HepG2 (cell line): ENCODE results near the gene TMEM225B. TPM values are rescaled to one million over a fixed set of nuclear protein-coding genes. Genes with fewer than 3 reads are reported as not detected.

ENCODE experiments used
- FOXA3 ChIP-seq: IDR thresholded peaks from 2 replicates; pipeline ENCODE4 v1.6.1; 2016; ENCODE audit warnings: missing genetic modification reagents, missing compliant biosample characterization
- KLF16 ChIP-seq, 2 experiments: sonication (generic) in 1 of 2; formaldehyde crosslinking in 1 of 2; IDR thresholded peaks; 2 replicates each; pipeline versions ENCODE4 v1.6.1 to v1.8.0; 2016 to 2023; ENCODE audit warnings: missing genetic modification reagents in 2 of 2, missing compliant biosample characterization in 1 of 2
- NFIC ChIP-seq: IDR thresholded peaks from 2 replicates; pipeline ENCODE4 v1.6.1; 2012; ENCODE audit warnings: mild to moderate bottlenecking, low read length, inconsistent platforms
- SKI ChIP-seq: fragments of 450-650 bp; IDR thresholded peaks from one replicate; pipeline ENCODE4 v1.6.1; 2018; ENCODE audit warnings: mild to moderate bottlenecking; ENCODE audit not compliant: partially characterized antibody
- TCF12 ChIP-seq, 2 experiments: fragments of 450-650 bp in 1 of 2; sonication (generic) in 1 of 2; formaldehyde crosslinking in 1 of 2; IDR thresholded peaks; 2 replicates each; pipeline versions ENCODE4 v1.6.1 to v1.8.0; 2017 to 2022; ENCODE audit warnings: antibody characterized with exemption in 1 of 2, mild to moderate bottlenecking in 1 of 2, missing genetic modification reagents in 1 of 2, moderate library complexity in 1 of 2
- TMF1 ChIP-seq: sonication (generic); formaldehyde crosslinking; IDR thresholded peaks from 2 replicates; pipeline ENCODE4 v1.8.1; 2022; ENCODE audit warnings: low read depth, missing genetic modification reagents
- YEATS2 ChIP-seq: sonication (generic); formaldehyde crosslinking; IDR thresholded peaks from 2 replicates; pipeline ENCODE4 v1.4.0; 2020; ENCODE audit warnings: missing genetic modification reagents, borderline replicate concordance
- ZBTB7B ChIP-seq: sonication (generic); formaldehyde crosslinking; IDR thresholded peaks from 2 replicates; pipeline ENCODE4 v1.4.0; 2020; ENCODE audit warnings: missing genetic modification reagents
- ZFP36 ChIP-seq: fragments of 150-350 bp; IDR thresholded peaks from 2 replicates; pipeline ENCODE4 v1.6.1; 2018; ENCODE audit warnings: borderline replicate concordance, low read length, low read depth; ENCODE audit not compliant: partially characterized antibody
- ZMYM2 ChIP-seq: sonication (generic); formaldehyde crosslinking; IDR thresholded peaks from 2 replicates; pipeline ENCODE4 v1.8.0; 2022; ENCODE audit warnings: mild to moderate bottlenecking, missing genetic modification reagents
- ZNF124 ChIP-seq: sonication (generic); formaldehyde crosslinking; IDR thresholded peaks from 2 replicates; pipeline ENCODE4 v1.4.0; 2020; ENCODE audit warnings: missing genetic modification reagents
- ZNF256 ChIP-seq: sonication (generic); formaldehyde crosslinking; conservative IDR thresholded peaks from 2 replicates; pipeline ENCODE4 v1.4.0; 2020; ENCODE audit warnings: missing genetic modification reagents
- ZNF260 ChIP-seq: sonication (generic); formaldehyde crosslinking; IDR thresholded peaks from 2 replicates; pipeline ENCODE4 v1.4.0; 2020; ENCODE audit warnings: missing genetic modification reagents, low read depth, mild to moderate bottlenecking, borderline replicate concordance
- ZNF501 ChIP-seq: sonication (generic); formaldehyde crosslinking; IDR thresholded peaks from 2 replicates; pipeline ENCODE4 v1.5.1; 2020; ENCODE audit warnings: mild to moderate bottlenecking, moderate library complexity, missing genetic modification reagents
- ZNF670 ChIP-seq: sonication (generic); formaldehyde crosslinking; IDR thresholded peaks from 2 replicates; pipeline ENCODE4 v1.8.0; 2022; ENCODE audit warnings: mild to moderate bottlenecking, missing genetic modification reagents, borderline replicate concordance
- ZNF672 ChIP-seq: sonication (generic); formaldehyde crosslinking; IDR thresholded peaks from 2 replicates; pipeline ENCODE4 v1.8.1; 2022; ENCODE audit warnings: missing genetic modification reagents
- ZNF7 ChIP-seq: IDR thresholded peaks from 2 replicates; pipeline ENCODE4 v1.6.1; 2016; ENCODE audit warnings: missing biosample characterization, missing genetic modification reagents
- ZNF713 ChIP-seq: sonication (generic); formaldehyde crosslinking; IDR thresholded peaks from 2 replicates; pipeline ENCODE4 v1.4.0; 2020; ENCODE audit warnings: mild to moderate bottlenecking, missing genetic modification reagents
- ZNF883 ChIP-seq: sonication (generic); formaldehyde crosslinking; IDR thresholded peaks from 2 replicates; pipeline ENCODE4 v1.5.1; 2020; ENCODE audit warnings: mild to moderate bottlenecking, missing genetic modification reagents; ENCODE audit errors: not compliant biosample characterization
- polyA plus RNA-seq, 8 experiments: library from polyadenylated mRNA; depleted of rRNA in 3 of 8; stranded (reverse) in 7 of 8; unstranded in 1 of 8; fragments of >200 nt; fragmentation: Illumina TruSeq in 4 of 8; extraction: Trizol in 4 of 8; gene quantifications; 2 replicates each; pipeline versions ENCODE4 v1.2.1 to v1.2.3, GENCODE V29; 2011 to 2016; ENCODE audit warnings: low read depth in 4 of 8, missing spikeins in 1 of 8, mixed read lengths in 1 of 8; ENCODE audit not compliant: insufficient read depth in 1 of 8
- total RNA-seq, 5 experiments: library from RNA; depleted of rRNA; stranded (reverse); fragments of >200 nt; fragmentation: Illumina TruSeq; extraction: Trizol; gene quantifications; 2 replicates each; pipeline ENCODE4 v1.2.3, GENCODE V29; 2016; ENCODE audit warnings: low read depth in 1 of 5
- TF ChIP-seq, protein P1 (sequence below): sonication (generic); formaldehyde crosslinking; IDR thresholded peaks from 2 replicates; pipeline ENCODE4 v1.8.0; 2023; ENCODE audit warnings: mild to moderate bottlenecking, missing genetic modification reagents
- TF ChIP-seq, protein P2 (sequence below): sonication (generic); formaldehyde crosslinking; IDR thresholded peaks from 2 replicates; pipeline ENCODE4 v1.4.0; 2020; ENCODE audit warnings: low read depth, missing genetic modification reagents
- TF ChIP-seq, protein P3 (sequence below): sonication (generic); formaldehyde crosslinking; IDR thresholded peaks from 2 replicates; pipeline ENCODE4 v1.5.0; 2020; ENCODE audit warnings: mild to moderate bottlenecking, missing genetic modification reagents

Gene TMEM225B
- total and polyA plus RNA-seq, 2 of the 13 experiments (the other 11 are each of a cell fraction or from before 2014, with no cell fraction given), result 0.78 to 0.95 TPM

DNA sequence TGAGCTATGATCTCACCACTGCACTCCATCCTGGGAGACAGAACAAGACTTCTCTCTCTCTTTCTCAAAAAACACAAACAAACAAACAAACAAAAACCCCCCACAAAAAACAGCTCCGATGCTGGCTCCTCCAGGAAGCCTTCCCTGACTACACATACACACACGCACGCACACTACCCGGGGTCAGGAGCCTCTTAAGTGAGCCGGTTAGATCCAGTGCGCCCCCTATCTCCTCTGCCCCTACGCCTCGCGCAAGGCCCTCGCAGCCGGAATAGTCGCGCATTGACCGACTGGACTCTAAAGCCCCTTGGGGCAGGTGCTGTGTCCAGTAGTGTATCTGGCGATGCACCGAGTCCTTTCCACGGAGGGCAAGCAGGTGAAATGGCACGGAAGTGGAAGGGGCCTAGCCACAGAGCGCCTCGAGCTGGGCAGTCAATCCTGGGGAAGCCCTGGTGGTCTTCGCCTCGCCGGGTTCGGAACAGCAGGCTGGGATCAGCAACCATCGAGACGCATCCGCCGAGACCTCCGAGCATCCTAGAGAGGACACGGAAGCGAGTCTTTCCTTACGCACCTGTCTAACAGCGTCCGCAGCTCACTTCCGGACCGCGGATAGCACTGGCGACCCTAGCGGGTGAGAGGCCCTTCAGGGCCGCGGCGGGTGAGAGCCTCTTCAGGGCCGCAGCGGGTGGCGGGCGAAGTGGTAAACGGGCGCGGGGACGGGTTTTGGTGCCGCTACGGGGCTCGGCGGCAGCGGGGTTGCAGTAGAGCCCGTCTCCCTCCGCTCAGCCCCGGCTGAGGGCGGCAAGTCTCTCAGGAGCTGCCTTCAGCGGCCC is 18.5 kb downstream of the TMEM225B start, which contains the start of gene ZSCAN25 (continued):
- TF ChIP-seq ZNF7 (CRISPR knock-in tag) (no peak), ZNF883 (CRISPR knock-in tag) (peak; percentile 93), SKI (no peak), ZNF670 (peak; percentile 99), YEATS2 (CRISPR knock-in tag) (peak; percentile 97), ZNF672 (no peak; the same call in 1 of the 2 replicates), ZNF260 (CRISPR knock-in tag) (no peak), ZNF256 (CRISPR knock-in tag) (no peak; the same call in 1 of the 2 replicates), TMF1 (CRISPR knock-in tag) (no peak; the same call in 1 of the 2 replicates), ZBTB7B (peak; percentile 97), FOXA3 (peak; percentile 62), NFIC (peak; percentile 37; the same call in 1 of the 2 replicates), KLF16 (CRISPR knock-in tag; IDR thresholded peaks at IDR 0.05) (peak in 1 of 2 experiments; percentile 50; a peak in 2 of 4 replicates), ZNF124 (no peak; the same call in 1 of the 2 replicates), ZNF713 (CRISPR knock-in tag) (no peak), ZNF501 (peak; percentile 93), TCF12 (IDR thresholded peaks at IDR 0.05) (no peak), TCF12 (CRISPR knock-in tag; IDR thresholded peaks at IDR 0.05) (peak; percentile 86), ZFP36 (peak; percentile 100), ZMYM2 (peak; percentile 79)
- TF ChIP-seq, protein P1, sequence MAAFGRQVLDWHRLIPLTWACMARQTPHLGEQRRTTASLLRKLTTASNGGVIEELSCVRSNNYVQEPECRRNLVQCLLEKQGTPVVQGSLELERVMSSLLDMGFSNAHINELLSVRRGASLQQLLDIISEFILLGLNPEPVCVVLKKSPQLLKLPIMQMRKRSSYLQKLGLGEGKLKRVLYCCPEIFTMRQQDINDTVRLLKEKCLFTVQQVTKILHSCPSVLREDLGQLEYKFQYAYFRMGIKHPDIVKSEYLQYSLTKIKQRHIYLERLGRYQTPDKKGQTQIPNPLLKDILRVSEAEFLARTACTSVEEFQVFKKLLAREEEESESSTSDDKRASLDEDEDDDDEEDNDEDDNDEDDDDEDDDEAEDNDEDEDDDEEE, result 0 out of 2 replicates have a peak, but pooled peaks have one; percentile 38
- TF ChIP-seq, protein P2, sequence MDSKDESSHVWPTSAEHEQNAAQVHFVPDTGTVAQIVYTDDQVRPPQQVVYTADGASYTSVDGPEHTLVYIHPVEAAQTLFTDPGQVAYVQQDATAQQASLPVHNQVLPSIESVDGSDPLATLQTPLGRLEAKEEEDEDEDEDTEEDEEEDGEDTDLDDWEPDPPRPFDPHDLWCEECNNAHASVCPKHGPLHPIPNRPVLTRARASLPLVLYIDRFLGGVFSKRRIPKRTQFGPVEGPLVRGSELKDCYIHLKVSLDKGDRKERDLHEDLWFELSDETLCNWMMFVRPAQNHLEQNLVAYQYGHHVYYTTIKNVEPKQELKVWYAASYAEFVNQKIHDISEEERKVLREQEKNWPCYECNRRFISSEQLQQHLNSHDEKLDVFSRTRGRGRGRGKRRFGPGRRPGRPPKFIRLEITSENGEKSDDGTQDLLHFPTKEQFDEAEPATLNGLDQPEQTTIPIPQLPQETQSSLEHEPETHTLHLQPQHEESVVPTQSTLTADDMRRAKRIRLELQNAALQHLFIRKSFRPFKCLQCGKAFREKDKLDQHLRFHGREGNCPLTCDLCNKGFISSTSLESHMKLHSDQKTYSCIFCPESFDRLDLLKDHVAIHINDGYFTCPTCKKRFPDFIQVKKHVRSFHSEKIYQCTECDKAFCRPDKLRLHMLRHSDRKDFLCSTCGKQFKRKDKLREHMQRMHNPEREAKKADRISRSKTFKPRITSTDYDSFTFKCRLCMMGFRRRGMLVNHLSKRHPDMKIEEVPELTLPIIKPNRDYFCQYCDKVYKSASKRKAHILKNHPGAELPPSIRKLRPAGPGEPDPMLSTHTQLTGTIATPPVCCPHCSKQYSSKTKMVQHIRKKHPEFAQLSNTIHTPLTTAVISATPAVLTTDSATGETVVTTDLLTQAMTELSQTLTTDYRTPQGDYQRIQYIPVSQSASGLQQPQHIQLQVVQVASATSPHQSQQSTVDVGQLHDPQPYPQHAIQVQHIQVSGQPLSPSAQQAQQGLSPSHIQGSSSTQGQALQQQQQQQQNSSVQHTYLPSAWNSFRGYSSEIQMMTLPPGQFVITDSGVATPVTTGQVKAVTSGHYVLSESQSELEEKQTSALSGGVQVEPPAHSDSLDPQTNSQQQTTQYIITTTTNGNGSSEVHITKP (CRISPR knock-in tag), result 0 out of 2 replicates have a peak, but pooled peaks have one; percentile 23
- TF ChIP-seq, protein P3, sequence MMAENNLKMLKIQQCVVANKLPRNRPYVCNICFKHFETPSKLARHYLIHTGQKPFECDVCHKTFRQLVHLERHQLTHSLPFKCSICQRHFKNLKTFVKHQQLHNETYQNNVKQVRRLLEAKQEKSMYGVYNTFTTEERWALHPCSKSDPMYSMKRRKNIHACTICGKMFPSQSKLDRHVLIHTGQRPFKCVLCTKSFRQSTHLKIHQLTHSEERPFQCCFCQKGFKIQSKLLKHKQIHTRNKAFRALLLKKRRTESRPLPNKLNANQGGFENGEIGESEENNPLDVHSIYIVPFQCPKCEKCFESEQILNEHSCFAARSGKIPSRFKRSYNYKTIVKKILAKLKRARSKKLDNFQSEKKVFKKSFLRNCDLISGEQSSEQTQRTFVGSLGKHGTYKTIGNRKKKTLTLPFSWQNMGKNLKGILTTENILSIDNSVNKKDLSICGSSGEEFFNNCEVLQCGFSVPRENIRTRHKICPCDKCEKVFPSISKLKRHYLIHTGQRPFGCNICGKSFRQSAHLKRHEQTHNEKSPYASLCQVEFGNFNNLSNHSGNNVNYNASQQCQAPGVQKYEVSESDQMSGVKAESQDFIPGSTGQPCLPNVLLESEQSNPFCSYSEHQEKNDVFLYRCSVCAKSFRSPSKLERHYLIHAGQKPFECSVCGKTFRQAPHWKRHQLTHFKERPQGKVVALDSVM, result peak; percentile 31; the same call in 1 of the 2 replicates
